HG03045 (cell line): Measurements from ENCODE around the gene CBFB.

Experiments
- ATAC-seq: cut with Tn5 transposase; IDR thresholded peaks from one replicate; pipeline ENCODE4 v1.9.1; 2021; ENCODE audit warnings: mild to moderate bottlenecking, moderate library complexity; ENCODE audit not compliant: unreplicated experiment

Gene CBFB

GRCh38 chr16:67091906-67092566, 63.1 kb downstream of the CBFB start:
- no peak for ATAC-seq

- no peak for ATAC-seq
Measured at GRCh38 chr16:67093098-67093726, 64.3 kb downstream of the CBFB start.

GRCh38 chr16:67098599-67098998, 69.7 kb downstream of the CBFB start:
- no peak for ATAC-seq

- ATAC-seq, result no peak
Measured at GRCh38 chr16:67100569-67101310, 71.8 kb downstream of the CBFB start.

GRCh38 chr16:67101311-67102082, 72.5 kb downstream of the CBFB start:
- ATAC-seq, result no peak

GRCh38 chr16:67104061-67104460, 75.1 kb downstream of the CBFB start:
- no peak for ATAC-seq

- ATAC-seq, result no peak
Measured at GRCh38 chr16:67104845-67105244, 75.9 kb downstream of the CBFB start.

GRCh38 chr16:67105246-67105645, 76.3 kb downstream of the CBFB start:
- no peak for ATAC-seq

- no peak for ATAC-seq
Measured at GRCh38 chr16:67105881-67106280, 76.9 kb downstream of the CBFB start.

GRCh38 chr16:67108489-67108888, 79.5 kb downstream of the CBFB start:
- ATAC-seq, result no peak

- ATAC-seq, result no peak
Measured at GRCh38 chr16:67108931-67109406, 80.0 kb downstream of the CBFB start.

- peak; percentile 75 for ATAC-seq
Measured at GRCh38 chr16:67109407-67110135, 80.6 kb downstream of the CBFB start, which contains the start of gene PHAF1. TSS of gene PHAF1 (plus strand) at chr16:67109941. CDS start at chr16:67110176, 235 bp downstream.

- no peak for ATAC-seq
Measured at GRCh38 chr16:67111951-67112444, 83.0 kb downstream of the CBFB start.

- no peak for ATAC-seq
Measured at GRCh38 chr16:67112591-67113399, 83.8 kb downstream of the CBFB start.

- ATAC-seq, result no peak
Measured at GRCh38 chr16:67114793-67115192, 85.8 kb downstream of the CBFB start.

- no peak for ATAC-seq
Measured at GRCh38 chr16:67115639-67116038, 86.7 kb downstream of the CBFB start.

GRCh38 chr16:67116388-67117311, 87.7 kb downstream of the CBFB start:
- no peak for ATAC-seq

GRCh38 chr16:67117716-67118115, 88.8 kb downstream of the CBFB start:
- no peak for ATAC-seq
